SK-N-SH (cell line): ENCODE results near the gene ESPL1. TPM values are rescaled to one million over a fixed set of nuclear protein-coding genes. Genes with fewer than 3 reads are reported as not detected.

ENCODE experiments used
- CTCF ChIA-PET: fragments of 300-600, 350-600 bp; formaldehyde crosslinking; extraction: SDS; loops from one replicate; lab custom pipeline; 2021; lab: Yijun Ruan, JAX
- POLR2A ChIA-PET: fragments of 350-600 bp; sonication (Branson Sonifier 250); formaldehyde crosslinking; extraction: SDS; loops from one replicate; lab custom pipeline; 2020; ENCODE audit warnings: antibody characterized with exemption, inconsistent platforms; lab: Yijun Ruan, JAX
- DNase-seq: peaks from one replicate; pipeline ENCODE4 v3.0.0; 2012
- H2AFZ ChIP-seq: fragments of 200-600 bp; sonication (generic); 2 replicates; pipeline ENCODE4 v1.8.1; 2016; ENCODE audit warnings: antibody characterized with exemption, mild to moderate bottlenecking, low read depth
- H3F3A ChIP-seq: fragments of 200-600 bp; sonication (generic); replicated peaks from 2 replicates; pipeline ENCODE3; 2016; ENCODE audit warnings: antibody characterized with exemption, mild to moderate bottlenecking; ENCODE audit not compliant: insufficient read depth
- H3K27ac ChIP-seq, 2 experiments: fragments of 200-500 bp in 1 of 2; fragments of 200-600 bp in 1 of 2; sonication (Bioruptor generic) in 1 of 2; sonication (generic), shearing (Covaris generic) in 1 of 2; 2 replicates each; pipeline versions ENCODE4 v1.5.1 to v1.6.1; 2014 to 2016; ENCODE audit warnings: low read depth in 2 of 2, inconsistent platforms in 1 of 2, low read length in 1 of 2, mild to moderate bottlenecking in 1 of 2, mixed read lengths in 1 of 2
- H3K27me3 ChIP-seq: fragments of 200-600 bp; sonication (generic), shearing (Covaris generic); 2 replicates; pipeline ENCODE4 v1.6.1; 2016; ENCODE audit warnings: mixed run types; ENCODE audit not compliant: insufficient read depth
- H3K36me3 ChIP-seq, 2 experiments: fragments of 200-500 bp in 1 of 2; fragments of 200-600 bp in 1 of 2; sonication (Bioruptor generic) in 1 of 2; sonication (generic) in 1 of 2; replicated peaks in 1 of 2; 2 replicates each; pipeline versions ENCODE3 to v1.5.1; 2014 to 2016; ENCODE audit warnings: low read length in 1 of 2, mild to moderate bottlenecking in 1 of 2; ENCODE audit not compliant: insufficient read depth in 2 of 2, control insufficient read depth in 1 of 2
- H3K4me1 ChIP-seq, 2 experiments: fragments of 200-500 bp in 1 of 2; fragments of 200-600 bp in 1 of 2; sonication (Bioruptor generic) in 1 of 2; sonication (generic), shearing (Covaris generic) in 1 of 2; 2 replicates each; pipeline versions ENCODE4 v1.5.1 to v1.6.1; 2014 to 2016; ENCODE audit warnings: low read depth in 1 of 2, low read length in 1 of 2, mixed run types in 1 of 2; ENCODE audit not compliant: insufficient read depth in 2 of 2, control insufficient read depth in 1 of 2
- H3K4me2 ChIP-seq: fragments of 200-600 bp; sonication (generic), shearing (Covaris generic); 2 replicates; pipeline ENCODE4 v1.6.1; 2017; ENCODE audit warnings: mixed run types
- H3K4me3 ChIP-seq, 2 experiments: fragments of 200-500 bp in 1 of 2; fragments of 200-600 bp in 1 of 2; sonication (Bioruptor generic) in 1 of 2; sonication (generic), shearing (Covaris generic) in 1 of 2; 2 replicates each; pipeline versions ENCODE4 v1.5.1 to v1.8.1; 2014 to 2016; ENCODE audit warnings: low read depth in 2 of 2, inconsistent platforms in 1 of 2, low read length in 1 of 2, mild to moderate bottlenecking in 1 of 2, mixed read lengths in 1 of 2, moderate library complexity in 1 of 2
- H3K79me2 ChIP-seq: fragments of 200-600 bp; sonication (generic); 2 replicates; pipeline ENCODE4 v1.8.1; 2017; ENCODE audit warnings: mild to moderate bottlenecking; ENCODE audit not compliant: insufficient read depth
- H3K9ac ChIP-seq: fragments of 200-600 bp; sonication (generic); 2 replicates; pipeline ENCODE4 v1.6.1; 2017; ENCODE audit warnings: mixed run types
- H3K9me2 ChIP-seq: fragments of 200-600 bp; sonication (generic); 2 replicates; pipeline ENCODE4 v1.6.1; 2017; ENCODE audit warnings: mixed run types
- H3K9me3 ChIP-seq: fragments of 200-600 bp; sonication (generic); 2 replicates; pipeline ENCODE4 v1.6.1; 2017; ENCODE audit warnings: mixed run types, mild to moderate bottlenecking, moderate library complexity
- H4K20me1 ChIP-seq: fragments of 200-600 bp; sonication (generic); 2 replicates; pipeline ENCODE4 v1.6.1; 2017; ENCODE audit warnings: mild to moderate bottlenecking, mixed run types; ENCODE audit not compliant: insufficient read depth
- EP300 ChIP-seq, 2 experiments: IDR thresholded peaks; 2 replicates each; pipeline versions ENCODE4 v1.4.0 to v1.6.1; 2012; ENCODE audit warnings: borderline replicate concordance in 1 of 2, low read depth in 1 of 2, low read length in 1 of 2
- FOXM1 ChIP-seq: IDR thresholded peaks from 2 replicates; pipeline ENCODE4 v1.4.0; 2012; ENCODE audit warnings: low read depth, mild to moderate bottlenecking
- GATA2 ChIP-seq: sonication (generic); formaldehyde crosslinking; IDR thresholded peaks from 2 replicates; pipeline ENCODE4 v1.5.0; 2020; ENCODE audit warnings: mild to moderate bottlenecking, missing genetic modification reagents
- JUND ChIP-seq: IDR thresholded peaks from 2 replicates; pipeline ENCODE4 v1.4.0; 2012
- MEF2A ChIP-seq: IDR thresholded peaks from 2 replicates; pipeline ENCODE4 v1.4.0; 2012; ENCODE audit warnings: low read depth, borderline replicate concordance
- NFIC ChIP-seq: IDR thresholded peaks from 2 replicates; pipeline ENCODE4 v1.4.0; 2012; ENCODE audit warnings: borderline replicate concordance
- NRF1 ChIP-seq: IDR thresholded peaks from 2 replicates; pipeline ENCODE4 v1.6.1; 2012; ENCODE audit warnings: low read depth, mild to moderate bottlenecking, low read length
- POLR2AphosphoS5 ChIP-seq: IDR thresholded peaks from 2 replicates; pipeline ENCODE4 v1.6.1; 2012; ENCODE audit warnings: low read depth, low read length
- REST ChIP-seq: IDR thresholded peaks from 2 replicates; pipeline ENCODE4 v1.6.1; 2012; ENCODE audit warnings: mild to moderate bottlenecking, low read depth, low read length, moderate library complexity
- RXRA ChIP-seq: IDR thresholded peaks from 2 replicates; pipeline ENCODE4 v1.4.0; 2012; ENCODE audit warnings: low read depth, mild to moderate bottlenecking, borderline replicate concordance
- SIN3A ChIP-seq: IDR thresholded peaks from 2 replicates; pipeline ENCODE4 v1.6.1; 2012; ENCODE audit warnings: low read depth, mild to moderate bottlenecking, low read length, moderate library complexity, borderline replicate concordance
- YY1 ChIP-seq: IDR thresholded peaks from 2 replicates; pipeline ENCODE4 v1.4.0; 2012; ENCODE audit warnings: low read depth, mild to moderate bottlenecking
- ZBTB33 ChIP-seq: IDR thresholded peaks from 2 replicates; pipeline ENCODE4 v1.4.0; 2012; ENCODE audit warnings: low read depth, borderline replicate concordance
- WGBS: methylation state at CpG from one replicate; pipeline ENCODE4 v1.1.6; 2017; ENCODE audit warnings: low lambda C conversion rate; 5-methylcytosine and 5-hydroxymethylcytosine counted together
- polyA plus RNA-seq, 3 experiments: library from polyadenylated mRNA; depleted of rRNA; stranded (reverse); fragments of >200 nt; gene quantifications; 2 replicates each; pipeline ENCODE4 v1.2.3, GENCODE V29; 2012

ESPL1 gene
- polyA plus RNA-seq, 1 of the 3 experiments (the other 2 are of a cell fraction): 8.6 TPM

DNA sequence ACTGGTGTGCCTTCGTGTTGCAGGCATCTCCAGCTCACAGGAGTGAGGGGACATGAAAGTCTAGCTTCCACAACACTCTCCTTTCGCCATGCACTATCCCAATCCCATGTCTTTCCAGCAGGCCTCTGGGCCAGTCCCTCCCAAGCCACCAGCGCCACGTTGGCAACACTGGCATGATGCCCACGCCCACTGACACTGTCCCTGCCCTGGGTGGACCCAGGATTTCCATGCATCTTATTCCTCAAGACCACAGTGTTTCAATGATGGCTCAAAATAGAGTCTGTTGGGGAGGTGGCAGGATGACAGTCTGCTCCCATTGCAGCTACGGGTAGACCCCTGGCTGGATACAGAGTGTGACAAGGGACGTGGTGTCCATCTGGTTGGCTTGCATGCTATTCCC lies 65.7 kb downstream of the ESPL1 start:
- WGBS: 46% methylated on average over 6 of the region's 7 CpGs
- peaks cover 0 to 4% of the 10 kb centered on the region in 2 experiments; a peak in 1 of 4 replicates for H3K4me1 ChIP-seq

More for the DNA sequence above, 65.7 kb downstream of the ESPL1 start:
- H3K27me3 ChIP-seq: peaks cover 16% of the 10 kb centered on the region; the same call in 1 of the 2 replicates
- CTCF ChIA-PET: interaction anchor here (3.5 to 4.7 kb wide), 2 partner anchors 11 kb away, joined by 40 to 46 read pairs; partner anchors contain the start of gene AAAS
- H3K36me3 ChIP-seq: no peaks in the 10 kb centered on the region
- no peaks in the 10 kb centered on the region for H3K9me3 ChIP-seq
- TF ChIP-seq NFIC (no peak), JUND (no peak), EP300 (IDR thresholded peaks at IDR 0.05; ENCODE audit: borderline replicate concordance in 1 of 2, low read depth in 1 of 2, low read length in 1 of 2) (no peak), POLR2AphosphoS5 (no peak), FOXM1 (no peak), NRF1 (no peak), SIN3A (no peak), ZBTB33 (no peak), GATA2 (CRISPR knock-in tag) (no peak), REST (no peak), RXRA (no peak), YY1 (no peak), MEF2A (no peak)
- H3F3A ChIP-seq: no peaks in the 10 kb centered on the region
- H3K9me2 ChIP-seq: no peaks in the 10 kb centered on the region
- POLR2A ChIA-PET: no interaction called here
- no peak overlapping the region for H3K27ac ChIP-seq
- no peaks in the 10 kb centered on the region for H4K20me1 ChIP-seq
- H3K4me3 ChIP-seq: no peak overlapping the region
- H3K9ac ChIP-seq: no peak overlapping the region
- H3K4me2 ChIP-seq: no peak overlapping the region
- H2AFZ ChIP-seq: no peak overlapping the region
- DNase-seq: peak; percentile 8
- no peaks in the 10 kb centered on the region for H3K79me2 ChIP-seq
